ENCODE measurements around the gene GP5.
A peak's percentile ranks its signal among the peaks of the same experiment; 100 is the strongest.

The GP5 gene

GRCh38 chr3:194396859-194397756, 2.0 kb downstream of the GP5 start:
- DNase-seq = peak; percentile 24

- no peak for DNase-seq
Observed at GRCh38 chr3:194396539-194396858, 2.6 kb downstream of the GP5 start.

GRCh38 chr3:194395778-194396538, 3.1 kb downstream of the GP5 start:
- peak; percentile 69 for DNase-seq

- DNase-seq = no peak
Observed at GRCh38 chr3:194395212-194395611, 3.9 kb downstream of the GP5 start.

- DNase-seq = no peak
Observed at GRCh38 chr3:194392576-194392975, 6.5 kb downstream of the GP5 start.

GRCh38 chr3:194390835-194391234, 8.2 kb downstream of the GP5 start:
- no peak for DNase-seq

- DNase-seq = no peak
Observed at GRCh38 chr3:194389269-194389668, 9.8 kb downstream of the GP5 start.

GRCh38 chr3:194387926-194388418, 11.1 kb downstream of the GP5 start:
- no peak for DNase-seq

- DNase-seq = no peak
Observed at GRCh38 chr3:194387276-194387675, 11.8 kb downstream of the GP5 start.

- no peak for DNase-seq
Observed at GRCh38 chr3:194386648-194387047, 12.4 kb downstream of the GP5 start.

- no peak for DNase-seq
Observed at GRCh38 chr3:194386066-194386465, 13.0 kb downstream of the GP5 start.

GRCh38 chr3:194384569-194385001, 14.5 kb downstream of the GP5 start:
- DNase-seq = no peak

GRCh38 chr3:194384156-194384555, 14.9 kb downstream of the GP5 start:
- DNase-seq = no peak

GRCh38 chr3:194383276-194383940, 15.7 kb downstream of the GP5 start:
- DNase-seq = no peak

GRCh38 chr3:194382892-194383223, 16.2 kb downstream of the GP5 start:
- DNase-seq = no peak

GRCh38 chr3:194382196-194382891, 16.7 kb downstream of the GP5 start:
- no peak for DNase-seq

GRCh38 chr3:194381460-194381875, 17.6 kb downstream of the GP5 start:
- DNase-seq = no peak

- DNase-seq = no peak
Observed at GRCh38 chr3:194380326-194380725, 18.7 kb downstream of the GP5 start.

GRCh38 chr3:194379651-194380050, 19.4 kb downstream of the GP5 start:
- no peak for DNase-seq

- DNase-seq = no peak
Observed at GRCh38 chr3:194379231-194379630, 19.8 kb downstream of the GP5 start.

GRCh38 chr3:194377708-194378107, 21.4 kb downstream of the GP5 start:
- no peak for DNase-seq

- DNase-seq = no peak
Observed at GRCh38 chr3:194376241-194376560, 22.9 kb downstream of the GP5 start.

Measured in CD4-positive, alpha-beta T cell treated with Interleukin-15 for 1 hour (primary cell).